T-helper 2 cell (primary cell): ENCODE results near the gene POU2F1.
"Not testable (repeated sequence)": the region's sequence is repeated elsewhere in the genome, so short reads cannot be mapped to it uniquely, and the experiment has no call there.

ENCODE experiments used
- DNase-seq, 5 experiments: peaks; one replicate each; pipeline versions ENCODE4 v3.0.0 to v3.0.0-alpha.2; 2012 to 2022

POU2F1 gene

DNA sequence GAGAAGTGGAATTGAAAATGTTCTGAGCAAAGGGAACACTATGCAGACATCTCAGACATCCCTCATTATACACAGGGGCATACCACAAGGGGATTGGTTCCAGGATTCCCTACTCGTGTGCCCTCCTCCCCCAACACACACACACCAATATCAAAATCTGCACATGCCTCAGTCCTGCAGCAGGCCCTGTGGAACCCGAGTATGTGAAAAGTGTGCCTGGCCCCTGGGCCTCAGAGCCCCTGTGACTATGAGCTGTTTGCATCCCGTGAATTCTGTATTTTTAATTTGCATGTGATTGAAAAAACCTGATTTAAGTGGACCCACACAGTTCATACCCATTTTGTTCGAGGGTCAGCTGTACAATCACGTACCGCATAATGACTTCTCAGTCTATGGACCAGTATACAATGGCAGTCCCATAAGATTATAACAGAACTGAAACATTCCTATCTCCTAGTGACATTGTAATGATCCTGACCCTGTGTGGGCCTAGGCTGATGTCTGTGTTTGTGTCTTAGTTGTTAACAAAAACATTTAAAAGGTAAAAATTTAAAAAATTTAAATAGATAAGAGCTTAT is 11.3 kb downstream of the POU2F1 start:
- DNase-seq = no peak

DNA sequence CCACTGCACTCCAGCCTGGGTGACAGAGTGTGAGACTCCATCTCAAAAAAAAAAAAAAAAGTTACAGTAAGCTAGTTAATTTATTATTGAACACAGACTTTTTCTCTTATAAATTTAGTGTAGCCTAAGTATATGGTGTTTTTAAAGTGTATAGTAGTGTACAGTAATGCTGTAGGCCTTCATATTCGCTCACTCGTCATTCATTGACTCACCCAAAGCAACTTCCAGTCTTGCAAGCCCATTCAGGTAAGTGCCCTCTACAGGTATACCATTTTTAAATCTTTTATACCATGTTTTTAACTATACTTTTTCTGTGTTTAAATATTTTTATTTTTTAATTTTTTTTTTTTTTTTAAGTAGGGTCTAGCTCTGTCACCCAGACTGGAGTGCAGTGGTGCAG is 12.1 kb downstream of the POU2F1 start:
- no peak for DNase-seq

GRCh38 chr1:167233373-167233772 is 12.7 kb downstream of the POU2F1 start:
- DNase-seq = no peak

DNA sequence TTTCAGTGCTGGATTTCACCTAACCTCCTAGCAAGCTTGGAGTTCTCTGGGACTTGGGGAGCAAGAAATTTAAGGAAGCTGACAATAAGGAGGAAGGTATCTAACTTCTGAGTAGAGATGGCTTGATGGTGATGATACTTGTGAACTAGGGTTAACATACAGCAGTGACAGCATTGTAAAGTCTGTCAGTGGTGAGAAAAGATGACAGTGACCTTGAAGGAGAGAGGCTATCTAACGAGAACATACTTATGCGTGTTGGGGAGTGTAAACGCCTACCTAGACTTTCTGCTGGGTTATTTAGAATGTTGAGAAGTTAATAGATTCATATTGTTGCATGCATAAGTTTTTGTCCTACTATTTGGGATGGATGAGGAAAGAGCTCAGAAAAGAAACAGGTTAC is 16.3 kb downstream of the POU2F1 start:
- no peak for DNase-seq

DNA sequence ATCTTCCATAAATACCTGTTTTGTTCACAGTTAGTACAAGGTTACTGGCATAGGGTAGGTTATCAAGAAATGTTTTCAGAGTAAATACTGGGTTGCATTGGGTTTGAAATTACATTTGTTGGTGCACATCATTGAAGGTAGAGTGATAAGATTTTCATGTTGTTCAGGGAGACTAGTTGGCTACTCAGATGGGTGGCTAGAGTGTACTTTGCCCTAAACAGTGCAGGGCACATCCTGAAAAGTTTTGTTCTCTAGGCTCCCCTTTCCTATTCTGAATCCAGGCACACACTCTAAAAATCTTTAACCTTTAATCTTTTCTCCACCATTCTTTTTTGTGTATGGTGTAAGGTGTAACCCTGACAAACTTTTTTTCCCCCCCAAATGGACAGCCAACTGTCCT is 18.0 kb downstream of the POU2F1 start:
- DNase-seq = no peak

DNA sequence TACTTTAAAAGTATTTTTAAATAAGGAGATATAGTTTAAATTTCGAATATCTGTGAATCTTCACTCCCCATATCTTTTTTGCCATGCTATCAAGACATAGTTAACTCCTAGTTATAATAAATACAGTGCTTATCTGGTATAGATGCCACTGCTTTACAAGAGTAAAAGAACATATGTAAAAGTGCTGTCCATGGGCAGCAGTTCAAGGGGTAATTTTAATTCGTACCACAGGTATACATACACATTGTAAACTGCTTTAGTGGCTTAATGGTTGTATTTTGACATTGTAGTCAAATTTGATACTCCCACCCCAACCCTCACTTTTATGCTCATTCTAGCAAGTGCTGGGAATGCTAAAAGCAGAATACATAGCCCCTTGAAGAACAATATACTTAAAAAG is 18.6 kb downstream of the POU2F1 start:
- DNase-seq = no peak

DNA sequence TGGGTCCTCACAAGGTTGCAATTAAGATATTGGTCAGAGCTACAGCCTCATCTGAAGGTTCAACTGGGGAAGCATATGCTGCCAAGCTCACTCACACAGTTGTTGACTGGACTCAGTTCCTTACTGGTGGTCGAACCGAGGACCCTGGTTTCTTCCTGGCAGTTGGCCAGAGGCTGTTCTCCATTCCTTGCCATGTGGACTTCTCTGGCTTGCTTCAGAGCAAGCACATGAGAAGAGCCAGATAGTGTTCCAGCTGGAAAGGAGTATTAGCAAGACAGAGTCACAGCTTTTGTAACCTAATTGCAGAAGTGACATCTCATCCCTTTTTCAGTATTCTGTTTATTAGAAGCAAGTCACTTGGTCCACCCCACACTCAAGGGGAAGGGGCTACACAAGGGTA is 23.6 kb downstream of the POU2F1 start:
- DNase-seq = no peak

DNA sequence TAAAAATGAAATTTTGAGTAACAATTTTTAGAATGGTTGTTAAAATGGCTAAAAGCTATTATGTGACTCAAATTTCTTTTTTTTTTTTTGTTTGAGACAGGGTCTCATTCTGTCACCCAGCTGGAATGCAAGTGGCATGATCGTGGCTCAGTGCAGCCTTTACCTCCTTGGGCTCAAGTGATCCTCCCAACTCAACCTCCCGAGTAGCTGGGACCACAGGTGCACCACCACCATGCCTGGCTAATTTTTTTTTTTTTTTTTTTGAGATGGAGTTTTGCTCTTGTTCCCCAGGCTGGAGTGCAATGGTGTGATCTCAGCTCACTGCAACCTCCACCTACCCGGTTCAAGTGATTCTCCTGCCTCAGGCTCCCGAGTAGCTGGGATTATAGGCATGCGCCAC is 24.5 kb downstream of the POU2F1 start:
- not testable (repeated sequence) for DNase-seq

DNA sequence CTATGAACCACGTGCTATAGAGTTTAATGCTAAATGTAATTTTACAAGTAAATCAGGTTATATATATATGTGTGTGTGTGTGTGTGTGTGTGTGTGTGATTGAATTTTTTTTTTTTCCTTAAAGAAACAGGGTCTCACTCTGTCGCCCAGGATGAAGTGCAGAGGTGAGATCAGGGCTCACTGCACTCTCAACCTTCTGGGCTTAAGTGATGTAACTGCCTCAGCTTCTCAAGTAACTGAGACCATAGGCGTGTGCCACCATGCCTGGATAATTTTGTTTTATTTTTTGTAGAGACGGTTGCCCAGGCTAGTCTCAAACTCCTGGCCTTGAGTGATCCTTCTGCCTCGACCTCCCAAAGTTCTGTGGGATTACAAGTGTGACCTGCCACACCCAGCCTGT is 26.3 kb downstream of the POU2F1 start:
- DNase-seq = no peak

DNA sequence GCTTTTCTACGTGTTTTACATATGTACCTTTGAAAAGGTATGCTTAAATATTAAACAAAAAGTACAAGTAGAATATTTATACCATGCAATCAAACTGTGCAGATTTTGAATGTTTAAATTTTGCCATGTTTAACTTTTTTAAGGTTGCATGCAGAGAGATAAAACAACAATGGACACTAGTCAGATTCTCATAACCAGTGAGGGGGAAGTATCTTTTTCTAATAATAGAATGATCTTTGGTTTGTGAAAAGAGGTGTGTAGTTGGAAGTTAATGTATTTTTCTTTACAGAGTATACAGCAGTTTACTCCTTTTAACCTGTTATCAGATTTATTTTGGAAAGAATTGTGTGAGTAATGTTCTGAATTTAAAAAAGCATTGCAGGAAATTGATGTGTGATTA is 27.1 kb downstream of the POU2F1 start:
- DNase-seq = no peak

GRCh38 chr1:167248707-167249642 is 28.3 kb downstream of the POU2F1 start:
- no peak for DNase-seq

DNA sequence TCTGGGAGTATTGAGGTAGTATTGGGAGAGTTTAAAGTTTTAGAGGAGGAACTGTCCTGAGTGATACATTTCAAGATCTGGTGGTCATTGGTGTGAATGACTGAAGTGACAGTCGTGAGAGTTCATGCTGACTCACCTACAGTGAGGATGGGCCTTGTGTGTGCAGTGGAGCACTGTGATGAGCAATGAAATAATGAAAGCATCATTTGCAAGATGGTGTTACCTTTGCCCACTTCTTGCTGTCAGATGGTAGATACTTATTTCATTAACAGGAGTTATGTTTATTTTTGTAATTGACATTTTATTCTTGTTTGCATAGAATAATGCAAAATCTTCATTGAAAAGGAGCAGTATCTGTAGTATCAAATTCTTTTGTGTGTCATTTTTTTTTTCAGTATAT is 29.0 kb downstream of the POU2F1 start:
- DNase-seq = no peak

GRCh38 chr1:167250482-167250881 is 29.8 kb downstream of the POU2F1 start:
- DNase-seq = no peak

DNA sequence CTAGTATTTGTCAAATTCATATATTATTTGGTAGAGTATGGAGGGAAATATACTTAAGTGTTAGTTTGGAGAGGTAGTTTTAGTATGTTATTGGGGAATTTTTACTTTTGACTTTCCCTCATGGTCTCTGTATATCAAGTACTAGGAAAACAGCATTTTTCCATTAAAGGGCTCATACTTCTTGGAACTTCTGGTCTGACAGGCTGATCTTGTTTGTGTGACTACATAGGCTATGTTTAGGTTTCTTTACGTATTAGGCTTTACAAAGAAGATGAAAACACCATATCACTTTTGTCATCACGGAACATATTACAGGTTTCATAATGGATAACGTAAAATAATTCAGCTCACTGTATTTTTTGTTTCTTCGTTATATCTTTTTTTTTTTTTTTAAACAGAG is 30.8 kb downstream of the POU2F1 start:
- no peak for DNase-seq

GRCh38 chr1:167252986-167253385 is 32.3 kb downstream of the POU2F1 start:
- DNase-seq = no peak

- no peak for DNase-seq
Measured at GRCh38 chr1:167258858-167259257, 38.2 kb downstream of the POU2F1 start.

GRCh38 chr1:167262836-167263235 is 42.1 kb downstream of the POU2F1 start:
- no peak for DNase-seq

GRCh38 chr1:167263344-167263743 is 42.7 kb downstream of the POU2F1 start:
- no peak for DNase-seq

DNA sequence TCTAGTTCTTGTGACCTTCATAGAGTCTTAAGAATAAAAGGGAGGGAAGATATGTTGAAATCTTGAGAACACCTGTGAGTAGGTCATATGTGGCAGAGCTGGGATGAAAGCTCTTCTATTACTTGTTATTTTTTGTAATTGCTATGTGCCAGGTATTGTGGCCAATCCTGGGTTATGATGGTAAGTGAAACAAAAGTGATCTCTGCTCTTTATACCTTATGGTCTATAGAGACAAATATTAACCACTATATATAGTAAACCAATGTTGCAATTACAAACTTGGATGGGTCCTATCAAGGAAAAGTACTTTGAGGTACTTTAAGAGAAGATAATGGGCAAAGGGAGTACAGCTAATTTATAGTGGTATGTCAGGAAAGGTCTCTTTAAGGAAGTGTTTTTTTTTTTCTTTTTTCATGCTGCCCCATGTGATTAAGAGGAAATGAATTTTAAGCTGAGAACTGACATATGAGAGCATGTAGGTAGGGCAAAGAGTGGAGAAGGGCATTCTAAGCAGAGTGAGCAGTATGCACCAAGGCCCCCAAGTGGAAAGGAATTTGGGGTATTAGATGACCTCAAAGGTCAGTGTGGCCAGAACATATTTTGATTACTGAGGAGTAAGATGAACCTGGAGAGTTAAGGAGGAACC is 43.3 kb downstream of the POU2F1 start:
- no peak for DNase-seq

DNA sequence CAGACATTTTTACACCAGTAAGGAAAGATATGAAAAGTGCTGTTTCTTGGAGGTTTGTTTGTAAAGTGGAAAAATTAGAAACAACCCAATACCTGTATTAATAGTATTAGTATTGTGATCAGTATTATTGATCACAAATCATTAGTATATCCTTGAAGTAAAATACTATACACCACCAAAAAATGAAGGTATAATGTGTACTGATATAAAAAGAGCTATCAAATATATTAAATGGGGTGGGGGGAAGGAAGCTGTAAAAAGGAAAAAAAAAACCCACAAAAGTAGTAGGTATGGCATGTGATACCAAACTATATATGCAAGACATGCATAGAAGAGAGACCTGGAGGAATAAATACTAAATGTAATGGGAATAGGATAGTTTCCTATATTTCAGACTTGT is 46.3 kb downstream of the POU2F1 start:
- no peak for DNase-seq

- no peak for DNase-seq
Measured at GRCh38 chr1:167268347-167268787, 47.7 kb downstream of the POU2F1 start.

- DNase-seq = no peak
Measured at GRCh38 chr1:167270349-167271092, 49.8 kb downstream of the POU2F1 start.

GRCh38 chr1:167272369-167272957 is 51.8 kb downstream of the POU2F1 start:
- DNase-seq = no peak
